ENCODE measurements around the gene ZMYND8.

The ZMYND8 gene

GRCh38 chr20:47306095-47306494 lies 50.4 kb downstream of the ZMYND8 start:
- H3K4me1 Mint-ChIP-seq (ENCODE audit: low read depth), result peaks cover 32% of the 10 kb centered on the region
- no peaks in the 10 kb centered on the region for H3K27me3 Mint-ChIP-seq
- H3K4me3 Mint-ChIP-seq, result no peak overlapping the region
- DNase-seq, result no peak
- H3K27ac Mint-ChIP-seq, result peak overlapping the region; percentile 64
- H3K9me3 Mint-ChIP-seq, result no peaks in the 10 kb centered on the region
- peaks cover 85% of the 10 kb centered on the region for H3K36me3 Mint-ChIP-seq (ENCODE audit: low read depth)

- peak overlapping the region; percentile 64 for H3K27ac Mint-ChIP-seq
Measured at GRCh38 chr20:47305667-47306066, 50.8 kb downstream of the ZMYND8 start.

GRCh38 chr20:47304287-47304686 lies 52.2 kb downstream of the ZMYND8 start:
- DNase-seq, result no peak
- peaks cover 35% of the 10 kb centered on the region for H3K4me1 Mint-ChIP-seq (ENCODE audit: low read depth)
- no peaks in the 10 kb centered on the region for H3K9me3 Mint-ChIP-seq
- H3K36me3 Mint-ChIP-seq (ENCODE audit: low read depth), result peaks cover 78% of the 10 kb centered on the region
- no peaks in the 10 kb centered on the region for H3K27me3 Mint-ChIP-seq
- peak overlapping the region; percentile 50 for H3K27ac Mint-ChIP-seq
- H3K4me3 Mint-ChIP-seq, result no peak overlapping the region

More at GRCh38 chr20:47305667-47306066, 50.8 kb downstream of the ZMYND8 start:
- Mint-ChIP-seq H3K36me3 (ENCODE audit: low read depth) (peaks cover 82% of the 10 kb centered on the region), H3K4me1 (ENCODE audit: low read depth) (peaks cover 28% of the 10 kb centered on the region), H3K9me3 (no peaks in the 10 kb centered on the region), H3K4me3 (no peak overlapping the region), H3K27me3 (no peaks in the 10 kb centered on the region)
- peak; percentile 2 for DNase-seq

GRCh38 chr20:47303736-47304135 lies 52.8 kb downstream of the ZMYND8 start:
- Mint-ChIP-seq H3K36me3 (ENCODE audit: low read depth) (peaks cover 78% of the 10 kb centered on the region), H3K27ac (peak overlapping the region; percentile 27), H3K9me3 (no peaks in the 10 kb centered on the region), H3K4me3 (no peak overlapping the region), H3K27me3 (no peaks in the 10 kb centered on the region), H3K4me1 (ENCODE audit: low read depth) (peaks cover 33% of the 10 kb centered on the region)
- no peak for DNase-seq

- H3K27ac Mint-ChIP-seq, result peak overlapping the region; percentile 22
- no peak overlapping the region for H3K4me3 Mint-ChIP-seq
Measured at GRCh38 chr20:47300071-47300470, 56.4 kb downstream of the ZMYND8 start.

GRCh38 chr20:47298624-47299023 lies 57.9 kb downstream of the ZMYND8 start:
- no peaks in the 10 kb centered on the region for H3K9me3 Mint-ChIP-seq
- no peaks in the 10 kb centered on the region for H3K27me3 Mint-ChIP-seq
- peaks cover 92% of the 10 kb centered on the region for H3K36me3 Mint-ChIP-seq (ENCODE audit: low read depth)
- H3K4me3 Mint-ChIP-seq, result no peak overlapping the region
- no peak overlapping the region for H3K27ac Mint-ChIP-seq
- H3K4me1 Mint-ChIP-seq (ENCODE audit: low read depth), result peaks cover 17% of the 10 kb centered on the region
- no peak for DNase-seq

More at GRCh38 chr20:47300071-47300470, 56.4 kb downstream of the ZMYND8 start:
- no peak for DNase-seq
- Mint-ChIP-seq H3K27me3 (no peaks in the 10 kb centered on the region), H3K36me3 (ENCODE audit: low read depth) (peaks cover 91% of the 10 kb centered on the region), H3K9me3 (no peaks in the 10 kb centered on the region), H3K4me1 (ENCODE audit: low read depth) (peaks cover 18% of the 10 kb centered on the region)

- Mint-ChIP-seq H3K4me3 (no peak overlapping the region), H3K4me1 (ENCODE audit: low read depth) (peaks cover 18% of the 10 kb centered on the region), H3K27ac (peak overlapping the region; percentile 69), H3K27me3 (no peaks in the 10 kb centered on the region), H3K36me3 (ENCODE audit: low read depth) (peaks cover 90% of the 10 kb centered on the region), H3K9me3 (no peaks in the 10 kb centered on the region)
- no peak for DNase-seq
Measured at GRCh38 chr20:47297746-47298145, 58.8 kb downstream of the ZMYND8 start.

- Mint-ChIP-seq H3K4me3 (no peak overlapping the region), H3K27ac (peak overlapping the region; percentile 23), H3K27me3 (no peaks in the 10 kb centered on the region), H3K4me1 (ENCODE audit: low read depth) (peaks cover 18% of the 10 kb centered on the region), H3K9me3 (no peaks in the 10 kb centered on the region), H3K36me3 (ENCODE audit: low read depth) (peaks cover 90% of the 10 kb centered on the region)
- no peak for DNase-seq
Measured at GRCh38 chr20:47296950-47297349, 59.5 kb downstream of the ZMYND8 start.

GRCh38 chr20:47295921-47296426 lies 60.5 kb downstream of the ZMYND8 start:
- no peak for DNase-seq
- no peak overlapping the region for H3K4me3 Mint-ChIP-seq
- no peaks in the 10 kb centered on the region for H3K9me3 Mint-ChIP-seq
- no peak overlapping the region for H3K27ac Mint-ChIP-seq
- peaks cover 90% of the 10 kb centered on the region for H3K36me3 Mint-ChIP-seq (ENCODE audit: low read depth)
- no peaks in the 10 kb centered on the region for H3K27me3 Mint-ChIP-seq
- H3K4me1 Mint-ChIP-seq (ENCODE audit: low read depth), result peaks cover 16% of the 10 kb centered on the region

- Mint-ChIP-seq H3K4me1 (ENCODE audit: low read depth) (peaks cover 14% of the 10 kb centered on the region), H3K36me3 (ENCODE audit: low read depth) (peaks cover 90% of the 10 kb centered on the region), H3K27me3 (no peaks in the 10 kb centered on the region), H3K9me3 (no peaks in the 10 kb centered on the region), H3K4me3 (no peak overlapping the region), H3K27ac (peak overlapping the region; percentile 72)
- no peak for DNase-seq
Measured at GRCh38 chr20:47295129-47295813, 61.2 kb downstream of the ZMYND8 start.

- DNase-seq, result no peak
- H3K27me3 Mint-ChIP-seq, result no peaks in the 10 kb centered on the region
- peaks cover 10% of the 10 kb centered on the region for H3K4me1 Mint-ChIP-seq (ENCODE audit: low read depth)
- H3K36me3 Mint-ChIP-seq (ENCODE audit: low read depth), result peaks cover 92% of the 10 kb centered on the region
- H3K27ac Mint-ChIP-seq, result peak overlapping the region; percentile 74
- H3K9me3 Mint-ChIP-seq, result no peaks in the 10 kb centered on the region
- no peak overlapping the region for H3K4me3 Mint-ChIP-seq
Measured at GRCh38 chr20:47293631-47294030, 62.9 kb downstream of the ZMYND8 start.

- no peaks in the 10 kb centered on the region for H3K9me3 Mint-ChIP-seq
- DNase-seq, result no peak
- no peak overlapping the region for H3K4me3 Mint-ChIP-seq
- H3K27ac Mint-ChIP-seq, result no peak overlapping the region
- H3K36me3 Mint-ChIP-seq (ENCODE audit: low read depth), result peaks cover 90% of the 10 kb centered on the region
- H3K4me1 Mint-ChIP-seq (ENCODE audit: low read depth), result peaks cover 10% of the 10 kb centered on the region
- H3K27me3 Mint-ChIP-seq, result no peaks in the 10 kb centered on the region
Measured at GRCh38 chr20:47292581-47292980, 63.9 kb downstream of the ZMYND8 start.

- Mint-ChIP-seq H3K27ac (no peak overlapping the region), H3K4me3 (no peak overlapping the region), H3K36me3 (ENCODE audit: low read depth) (peaks cover 88% of the 10 kb centered on the region), H3K9me3 (no peaks in the 10 kb centered on the region), H3K4me1 (ENCODE audit: low read depth) (peaks cover 10% of the 10 kb centered on the region), H3K27me3 (no peaks in the 10 kb centered on the region)
- DNase-seq, result no peak
Measured at GRCh38 chr20:47290666-47291430, 65.7 kb downstream of the ZMYND8 start.

- Mint-ChIP-seq H3K9me3 (no peaks in the 10 kb centered on the region), H3K27ac (no peak overlapping the region), H3K4me3 (no peak overlapping the region), H3K36me3 (ENCODE audit: low read depth) (peaks cover 87% of the 10 kb centered on the region), H3K4me1 (ENCODE audit: low read depth) (peaks cover 10% of the 10 kb centered on the region), H3K27me3 (no peaks in the 10 kb centered on the region)
- no peak for DNase-seq
Measured at GRCh38 chr20:47290008-47290407, 66.5 kb downstream of the ZMYND8 start.

- H3K36me3 Mint-ChIP-seq (ENCODE audit: low read depth), result peaks cover 87% of the 10 kb centered on the region
- H3K4me3 Mint-ChIP-seq, result no peak overlapping the region
- no peaks in the 10 kb centered on the region for H3K27me3 Mint-ChIP-seq
- H3K9me3 Mint-ChIP-seq, result no peaks in the 10 kb centered on the region
- H3K4me1 Mint-ChIP-seq (ENCODE audit: low read depth), result peaks cover 8% of the 10 kb centered on the region
- H3K27ac Mint-ChIP-seq, result peak overlapping the region; percentile 31
- no peak for DNase-seq
Measured at GRCh38 chr20:47289096-47289495, 67.4 kb downstream of the ZMYND8 start.

Data from activated T-cell treated with anti-CD3 and anti-CD28 coated beads, Interleukin-2, amount 50 U/mL, for 24 hours (primary cell).